Measurements from ENCODE around the gene TSGA10.
"Not testable (repeated sequence)": the region's sequence is repeated elsewhere in the genome, so short reads cannot be mapped to it uniquely, and the experiment has no call there.

TSGA10 gene, protein sequence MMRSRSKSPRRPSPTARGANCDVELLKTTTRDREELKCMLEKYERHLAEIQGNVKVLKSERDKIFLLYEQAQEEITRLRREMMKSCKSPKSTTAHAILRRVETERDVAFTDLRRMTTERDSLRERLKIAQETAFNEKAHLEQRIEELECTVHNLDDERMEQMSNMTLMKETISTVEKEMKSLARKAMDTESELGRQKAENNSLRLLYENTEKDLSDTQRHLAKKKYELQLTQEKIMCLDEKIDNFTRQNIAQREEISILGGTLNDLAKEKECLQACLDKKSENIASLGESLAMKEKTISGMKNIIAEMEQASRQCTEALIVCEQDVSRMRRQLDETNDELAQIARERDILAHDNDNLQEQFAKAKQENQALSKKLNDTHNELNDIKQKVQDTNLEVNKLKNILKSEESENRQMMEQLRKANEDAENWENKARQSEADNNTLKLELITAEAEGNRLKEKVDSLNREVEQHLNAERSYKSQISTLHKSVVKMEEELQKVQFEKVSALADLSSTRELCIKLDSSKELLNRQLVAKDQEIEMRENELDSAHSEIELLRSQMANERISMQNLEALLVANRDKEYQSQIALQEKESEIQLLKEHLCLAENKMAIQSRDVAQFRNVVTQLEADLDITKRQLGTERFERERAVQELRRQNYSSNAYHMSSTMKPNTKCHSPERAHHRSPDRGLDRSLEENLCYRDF

DNA sequence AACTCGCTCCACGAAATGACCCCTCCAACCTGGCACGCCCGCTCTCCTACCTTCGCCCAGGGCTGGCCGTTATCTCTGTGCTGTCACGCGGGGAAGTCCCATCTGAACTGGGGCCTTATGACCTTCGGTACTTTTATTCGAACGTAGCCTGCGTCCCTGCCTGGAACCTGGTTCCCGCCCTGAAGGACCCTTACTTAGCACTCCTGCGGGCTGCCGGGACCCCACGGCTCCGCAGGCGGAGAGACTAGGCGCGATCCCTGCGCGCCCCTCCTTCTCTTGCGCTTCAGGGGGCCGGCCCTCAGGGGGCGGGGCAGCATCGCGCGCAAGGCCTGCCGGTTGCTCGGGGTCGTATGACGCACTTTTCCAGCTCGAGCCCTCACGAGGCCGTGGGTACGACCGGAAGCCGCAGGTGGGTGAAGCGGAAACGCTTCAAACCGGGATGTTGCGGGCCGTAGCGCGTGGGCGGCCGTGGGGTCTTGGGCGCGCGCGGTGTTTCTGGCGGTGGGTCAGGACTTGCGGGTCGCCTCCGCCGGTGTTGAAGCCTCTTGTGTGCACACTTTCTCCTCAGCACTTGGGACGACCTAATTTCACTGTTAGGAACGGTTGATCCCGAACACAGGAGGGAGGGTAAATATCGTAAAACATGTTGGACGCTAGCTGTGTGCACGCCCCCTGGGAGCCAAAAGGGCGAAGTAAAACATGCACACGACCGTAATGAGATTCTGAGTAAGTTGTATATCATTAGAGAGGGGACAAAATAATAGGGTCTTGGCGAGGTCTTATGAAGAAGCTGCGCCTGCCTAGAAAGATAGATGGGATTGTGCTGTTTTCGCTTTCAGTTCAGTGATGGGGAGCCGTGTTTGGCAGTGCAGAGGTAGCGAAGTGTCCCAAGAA, at the start of gene TSGA10, which contains the start of gene LIPT1:
Gene TSGA10, minus strand, starts transcription at position 300 of the 894 bp plus-strand sequence. CDS start 45,503 bp downstream, outside the sequence.
Gene LIPT1, plus strand, starts transcription at position 325 of the 894 bp plus-strand sequence. CDS start 6,991 bp downstream, outside the sequence.
- peak; percentile 37 to 56 for DNase-seq

DNA sequence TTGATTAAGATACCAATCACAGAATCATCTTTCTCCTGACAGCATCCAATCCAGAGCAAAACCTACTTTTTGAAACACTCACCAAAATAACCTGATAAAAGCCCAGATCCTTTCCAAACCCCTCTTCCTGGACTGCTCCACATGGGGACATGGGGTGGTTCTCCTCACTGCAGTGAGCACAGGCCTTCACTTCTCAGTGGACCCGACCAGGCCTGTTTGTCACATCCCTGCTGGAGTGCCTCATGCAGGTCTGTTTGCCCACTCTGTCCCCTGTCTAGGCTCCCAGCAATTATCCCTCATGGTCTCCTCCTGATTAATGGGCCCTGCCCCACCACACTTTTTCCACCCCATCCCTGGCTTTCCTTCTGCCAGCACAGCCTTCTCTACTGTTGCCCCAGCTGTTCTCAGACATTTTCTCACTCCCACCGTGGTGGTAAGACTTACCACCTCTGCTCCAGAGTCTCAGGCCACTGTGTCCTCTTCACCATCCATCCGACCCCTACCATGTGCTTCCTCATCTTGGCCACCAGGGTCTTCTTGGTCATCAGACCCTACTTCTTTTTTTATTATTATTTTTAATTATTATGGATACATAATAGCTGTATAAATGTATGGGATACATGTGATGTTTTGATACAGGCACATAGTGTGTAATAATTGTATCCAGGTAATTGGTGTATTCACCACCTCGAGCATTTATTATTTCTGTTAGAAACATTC, 47.4 kb upstream of the TSGA10 start:
- DNase-seq: no peak

DNA sequence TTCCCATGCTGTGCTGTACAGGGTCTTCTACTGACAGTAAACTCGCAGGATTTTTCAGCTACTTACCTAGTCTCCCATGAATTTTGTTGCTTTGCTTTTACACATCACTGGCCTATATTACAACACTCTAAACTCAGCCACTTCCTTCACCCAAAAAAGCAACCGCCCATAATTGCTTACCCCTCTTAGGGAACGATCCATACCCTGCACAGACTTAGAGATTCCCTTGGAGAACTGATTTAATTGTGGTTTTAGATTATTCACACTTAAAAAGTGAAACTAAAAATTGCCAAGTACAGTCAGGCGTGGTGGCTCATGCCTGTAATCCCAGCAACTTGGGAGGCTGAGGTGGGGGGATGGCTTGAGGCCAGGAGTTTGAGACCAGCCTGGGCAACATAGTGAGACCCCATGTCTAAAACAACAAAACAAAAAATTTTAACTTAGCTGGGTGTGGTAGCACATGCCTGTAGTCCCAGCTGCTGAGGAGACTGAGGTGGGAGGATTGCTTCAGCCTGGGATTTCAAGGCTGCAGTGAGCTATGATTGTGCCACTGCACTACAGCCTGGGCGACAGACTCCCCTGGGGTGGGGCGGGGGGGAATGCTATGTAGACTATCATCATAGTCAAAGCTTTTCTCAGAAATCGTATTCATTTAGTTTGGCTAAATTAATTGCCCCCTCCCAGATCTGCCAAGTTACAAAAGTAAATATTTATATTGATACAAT, 45.5 kb upstream of the TSGA10 start:
- no peak for DNase-seq

DNA sequence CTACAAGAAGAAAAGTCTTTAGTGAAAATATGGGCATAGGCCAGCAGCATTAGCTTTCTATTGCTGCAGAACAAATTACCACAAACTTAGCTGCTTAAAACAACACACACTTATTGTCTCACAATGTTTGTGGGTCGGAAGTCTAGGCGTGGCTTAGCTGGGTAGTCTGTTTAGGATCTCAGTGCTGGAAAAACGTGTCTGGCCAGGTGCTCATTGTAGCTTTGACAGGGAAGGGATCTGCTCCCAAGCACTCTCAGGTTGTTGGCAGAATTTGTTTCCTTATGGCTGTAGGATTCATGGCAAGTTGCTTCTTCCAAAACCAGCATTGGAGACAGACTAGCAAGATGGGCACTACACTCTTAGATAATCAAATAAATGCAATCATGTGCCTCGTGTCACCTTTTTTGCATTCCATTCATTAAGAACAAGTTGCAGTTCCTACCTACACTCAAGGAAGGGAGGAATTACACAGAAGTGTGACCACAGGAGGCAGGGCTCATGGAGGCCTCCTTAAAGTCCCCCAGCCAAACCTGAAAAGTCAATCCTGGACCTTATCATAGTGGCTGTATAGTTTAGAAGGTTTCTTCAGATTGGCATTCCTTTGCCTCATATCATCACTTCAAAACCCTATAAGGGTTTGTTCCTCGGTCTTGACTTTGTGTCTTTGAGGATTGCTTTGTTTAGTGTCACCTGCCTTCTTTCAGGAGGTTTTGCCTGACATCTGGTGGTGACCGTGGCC, 43.5 kb upstream of the TSGA10 start:
- DNase-seq: no peak

DNA sequence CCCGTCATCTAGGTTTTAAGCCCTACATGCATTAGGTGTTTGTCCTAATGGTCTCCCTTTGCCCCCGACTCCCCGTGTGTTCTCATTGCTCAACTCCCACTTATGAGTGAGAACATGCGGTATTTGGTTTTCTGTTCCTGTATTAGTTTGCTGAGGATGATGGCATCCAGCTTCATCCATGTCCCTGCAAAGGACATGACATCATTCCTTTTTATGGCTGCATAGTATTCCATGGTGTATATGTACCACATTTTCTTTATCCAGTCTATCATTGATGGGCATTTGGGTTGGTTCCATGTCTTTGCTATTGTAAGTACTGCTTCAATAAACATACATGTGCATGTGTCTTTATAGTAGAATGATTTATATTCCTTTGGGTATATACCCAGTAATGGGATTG, 37.6 kb upstream of the TSGA10 start:
- DNase-seq: not testable (repeated sequence)

DNA sequence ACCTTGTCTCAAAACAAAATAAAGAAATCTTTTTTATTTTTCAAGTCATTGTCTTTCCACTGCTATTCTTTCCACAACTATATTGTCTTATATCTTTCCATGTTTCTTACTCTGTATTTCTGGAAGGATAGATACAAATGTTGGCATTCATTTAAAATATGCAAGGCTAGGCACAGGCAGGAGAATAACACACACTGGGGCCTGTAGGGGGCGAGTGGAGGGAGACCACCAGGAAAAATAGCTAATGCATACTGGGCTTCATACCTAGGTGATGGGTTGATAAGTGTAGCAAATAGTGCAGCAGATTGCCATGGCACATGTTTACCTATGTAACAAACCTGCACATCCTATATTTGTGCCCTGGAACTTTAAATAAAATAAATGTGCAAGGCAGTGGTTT, 35.8 kb upstream of the TSGA10 start:
- no peak for DNase-seq

DNA sequence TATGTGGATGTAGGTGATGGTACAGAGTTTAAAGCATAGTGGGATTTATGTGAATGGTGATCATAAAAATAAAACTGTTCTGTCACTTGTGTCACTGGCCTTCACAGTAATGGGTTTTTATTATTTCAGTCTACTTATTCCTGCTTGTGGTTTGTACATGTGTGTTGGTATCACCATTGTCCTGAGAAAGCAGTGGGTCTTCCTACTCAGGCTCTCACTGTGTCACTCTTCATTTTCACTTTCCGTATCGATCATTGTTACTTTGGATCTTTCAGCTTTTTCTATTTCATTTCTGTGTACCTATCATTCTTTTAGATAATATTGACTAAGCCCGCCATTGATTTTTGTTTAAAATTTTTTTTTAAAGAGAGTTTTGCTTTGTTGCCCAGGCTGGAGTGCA, 33.6 kb upstream of the TSGA10 start:
- no peak for DNase-seq

DNA sequence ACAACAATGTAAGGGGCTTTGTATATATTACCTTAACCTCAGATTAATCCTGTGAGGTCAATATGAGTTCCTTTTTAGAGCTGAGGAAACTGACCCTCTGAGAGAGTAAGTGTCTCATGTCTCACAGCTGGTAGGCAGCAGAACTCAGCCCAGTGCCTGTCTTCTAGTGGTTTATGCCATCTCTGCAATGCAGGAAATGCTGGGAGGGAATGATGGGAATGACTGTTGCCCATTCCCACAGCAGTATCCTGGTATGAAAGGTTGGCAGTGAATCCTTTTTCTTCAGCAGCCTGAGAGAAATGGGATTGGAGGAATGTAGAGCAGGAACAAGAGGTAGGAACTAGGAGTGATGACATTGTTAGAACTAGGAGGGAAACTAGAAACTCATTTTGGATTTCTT, 32.3 kb upstream of the TSGA10 start:
- no peak for DNase-seq

DNA sequence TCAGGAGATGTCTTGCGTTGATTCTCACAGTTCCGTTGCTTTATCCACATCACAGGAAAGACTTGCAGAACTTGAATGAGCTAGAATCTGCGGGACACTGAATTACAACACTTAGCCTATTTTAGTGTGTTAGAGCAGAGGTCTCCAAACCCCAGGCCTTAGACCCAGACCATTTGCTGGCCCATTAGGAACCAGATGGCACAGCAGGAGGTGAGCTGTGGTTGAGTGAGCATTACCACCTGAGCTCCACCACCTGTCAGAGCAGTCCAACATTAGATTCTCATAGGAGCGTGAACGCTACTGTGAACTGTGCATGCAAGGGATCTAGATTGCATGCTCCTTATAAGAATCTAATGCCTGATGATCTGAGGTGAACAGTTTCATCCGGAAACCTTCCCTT, 30.1 kb upstream of the TSGA10 start:
- DNase-seq: no peak

DNA sequence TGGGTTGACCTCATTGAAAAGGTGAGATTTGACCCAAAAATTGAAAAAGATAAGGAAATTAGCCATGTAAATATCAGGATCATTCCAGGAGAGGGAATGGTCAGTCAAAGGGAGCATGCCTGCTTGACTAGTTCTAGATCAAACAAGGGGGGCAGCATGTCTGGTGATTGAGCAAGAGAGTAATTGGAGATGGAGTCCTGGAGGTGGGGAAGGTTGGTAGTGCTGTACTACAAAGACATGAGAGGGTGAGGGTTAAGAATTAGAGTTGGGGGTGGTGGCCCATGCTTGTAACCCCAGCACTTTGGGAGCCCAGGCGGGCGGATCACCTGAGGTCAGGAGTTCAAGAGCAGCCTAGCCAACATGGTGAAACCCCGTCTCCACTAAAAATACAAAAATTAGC, 28.3 kb upstream of the TSGA10 start:
- DNase-seq: no peak

DNA sequence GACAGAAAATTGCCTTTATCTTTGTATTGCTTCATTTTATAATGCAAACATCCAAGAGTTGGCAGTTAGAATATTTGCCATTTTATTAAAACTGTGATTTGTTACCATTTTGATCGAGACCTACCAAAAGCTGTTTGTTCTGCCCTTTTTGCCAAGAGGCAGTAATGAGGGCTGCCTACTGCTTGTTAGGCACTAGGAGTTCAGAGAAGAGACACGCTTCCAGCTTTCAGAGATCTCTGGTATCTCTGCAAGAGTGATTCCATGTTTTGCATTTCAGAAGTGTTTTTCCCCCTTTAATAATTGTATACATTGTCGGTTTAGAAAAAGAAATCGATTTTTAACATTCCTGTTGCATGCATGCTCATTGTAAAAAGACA, 26.9 kb upstream of the TSGA10 start:
- DNase-seq: no peak

DNA sequence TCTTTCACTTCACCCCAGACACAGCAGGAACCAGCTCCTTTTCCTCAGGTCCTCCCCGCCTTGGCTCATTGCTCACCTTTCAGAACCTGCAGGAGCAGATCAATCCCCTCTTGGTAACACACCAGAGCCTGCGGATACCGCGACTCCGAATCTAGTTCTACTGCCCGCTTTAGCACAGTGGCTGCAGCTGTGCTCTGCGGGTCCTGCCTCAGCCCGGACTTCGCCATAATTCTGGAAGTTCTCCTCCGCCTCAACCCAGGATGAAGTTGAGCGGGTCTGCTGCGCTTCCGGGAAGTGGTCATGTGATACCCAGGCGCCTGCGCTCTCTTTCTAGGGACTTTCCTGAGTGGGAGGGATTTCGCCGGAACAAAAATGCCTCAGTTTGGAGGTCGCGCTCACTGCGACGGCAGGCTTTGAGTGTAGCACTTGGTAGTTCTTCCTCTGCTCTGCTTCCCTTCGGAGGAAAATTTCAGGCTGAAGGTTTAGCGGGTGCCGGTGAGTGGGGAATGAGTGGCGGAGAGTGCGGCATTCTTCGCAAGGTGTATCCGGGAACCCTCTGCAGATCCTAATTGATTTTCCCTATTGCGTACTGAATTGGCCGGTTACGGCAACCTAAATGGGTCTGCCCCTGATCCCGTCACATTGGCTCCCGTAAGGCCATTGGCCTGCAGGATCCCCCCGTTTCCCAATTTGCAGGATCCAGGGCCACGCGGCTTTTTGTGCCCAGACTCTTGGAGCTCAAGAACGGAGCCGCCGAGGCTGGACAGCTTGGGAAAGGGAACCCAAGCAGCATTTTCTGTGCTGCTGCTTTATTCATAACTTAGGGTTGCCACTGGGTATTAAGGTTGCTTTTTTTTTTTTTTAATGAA, 26.2 kb upstream of the TSGA10 start, which contains the start of the genes MITD1 and MRPL30:
Gene MITD1, minus strand, starts transcription at position 304 of the 869 bp plus-strand sequence. Its CDS starts 77 bp downstream, at position 227.
Gene MRPL30, plus strand, starts transcription at position 430 of the 869 bp plus-strand sequence. CDS start 5,020 bp downstream, outside the sequence.
- DNase-seq: peak; percentile 85 to 94

DNA sequence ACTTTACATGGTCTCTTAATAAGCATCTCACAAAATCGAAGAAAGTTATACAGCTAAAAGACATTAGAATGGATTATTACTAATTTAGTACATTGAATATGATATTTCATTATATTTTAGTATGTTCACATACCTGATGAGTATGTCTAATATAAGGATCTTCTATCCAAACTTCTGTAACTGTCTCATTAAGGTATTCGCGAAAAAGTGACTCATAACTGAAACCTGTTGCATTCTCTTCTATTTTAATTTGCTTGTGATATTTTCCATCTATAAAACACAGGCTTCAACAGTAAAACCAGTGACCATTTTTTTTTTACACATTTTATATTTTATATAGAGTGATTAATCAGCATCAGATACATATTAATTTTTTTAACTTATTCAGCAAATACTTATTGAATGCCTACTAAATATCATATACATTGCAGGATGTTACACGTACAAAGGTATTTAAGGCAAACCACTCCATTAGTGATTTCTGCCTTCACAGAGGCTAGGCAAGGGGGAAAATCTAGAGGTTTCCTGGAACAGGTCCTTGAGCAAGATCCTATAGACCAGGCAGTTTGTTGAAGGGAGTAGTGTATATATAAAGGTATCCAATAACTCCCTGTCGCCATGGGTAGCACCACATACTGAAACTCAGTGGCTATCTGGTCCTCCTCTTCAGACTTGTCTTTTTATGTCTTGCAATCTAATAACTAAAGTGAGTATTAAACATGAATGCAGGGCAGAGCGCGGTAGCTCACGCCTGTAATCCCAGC, 16.8 kb upstream of the TSGA10 start:
- DNase-seq: no peak

DNA sequence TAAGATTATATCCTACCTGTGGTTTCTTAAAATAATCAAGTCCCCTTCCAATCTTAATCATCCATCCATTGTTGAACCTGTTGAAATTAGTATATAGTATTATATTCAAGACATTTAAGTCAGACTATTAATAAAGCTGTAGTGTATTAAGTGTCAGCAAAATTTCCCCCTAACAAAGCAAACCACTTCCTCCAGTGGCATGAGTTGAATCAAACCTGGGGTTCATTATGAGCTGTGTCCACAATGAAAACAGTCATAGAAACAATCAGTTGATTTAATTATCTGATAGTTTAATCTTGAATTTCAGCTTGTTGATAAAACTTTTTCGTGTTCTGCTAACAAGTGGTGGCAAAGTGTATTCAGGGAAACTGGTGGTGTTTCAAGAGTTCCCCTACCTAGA, 14.8 kb upstream of the TSGA10 start:
- DNase-seq: no peak

DNA sequence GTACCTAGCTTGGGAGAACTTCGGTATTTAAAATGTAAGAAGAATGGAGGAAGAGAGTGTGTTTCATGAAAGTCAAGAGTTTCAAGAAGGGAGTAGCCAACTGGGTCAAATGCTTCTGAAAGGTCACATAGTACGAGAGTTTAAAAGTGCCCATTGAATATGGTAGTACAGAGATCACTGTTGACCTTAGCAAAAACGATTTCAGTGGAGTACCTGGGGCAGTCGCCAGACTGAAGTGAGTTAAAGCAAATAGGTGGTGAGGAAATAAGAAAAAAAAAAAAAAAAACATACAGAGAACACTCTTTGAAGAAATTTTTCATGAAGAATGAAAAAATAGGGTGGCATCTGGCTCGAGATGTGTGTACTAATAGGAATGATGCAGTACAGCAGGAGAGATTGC, 11.5 kb upstream of the TSGA10 start:
- DNase-seq: no peak

DNA sequence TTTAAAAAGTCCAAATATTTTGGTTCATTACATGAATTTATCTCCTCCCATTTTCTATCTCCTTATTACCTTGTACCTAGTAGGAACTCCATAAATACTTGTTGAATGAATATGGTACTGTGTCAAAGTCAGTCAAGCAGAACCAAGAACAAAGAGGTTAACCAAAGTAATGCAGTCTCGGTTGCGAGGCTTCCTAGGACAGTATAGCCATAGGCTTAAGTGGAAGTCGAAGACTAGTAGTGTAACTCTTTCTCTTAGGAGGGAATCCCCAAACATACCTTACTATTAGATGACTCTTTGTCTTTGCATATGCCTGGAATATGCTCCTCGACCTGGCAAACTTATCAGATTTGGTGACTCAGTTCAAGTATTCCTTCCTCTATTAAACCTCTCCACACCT, 4.9 kb upstream of the TSGA10 start:
- DNase-seq: no peak

DNA sequence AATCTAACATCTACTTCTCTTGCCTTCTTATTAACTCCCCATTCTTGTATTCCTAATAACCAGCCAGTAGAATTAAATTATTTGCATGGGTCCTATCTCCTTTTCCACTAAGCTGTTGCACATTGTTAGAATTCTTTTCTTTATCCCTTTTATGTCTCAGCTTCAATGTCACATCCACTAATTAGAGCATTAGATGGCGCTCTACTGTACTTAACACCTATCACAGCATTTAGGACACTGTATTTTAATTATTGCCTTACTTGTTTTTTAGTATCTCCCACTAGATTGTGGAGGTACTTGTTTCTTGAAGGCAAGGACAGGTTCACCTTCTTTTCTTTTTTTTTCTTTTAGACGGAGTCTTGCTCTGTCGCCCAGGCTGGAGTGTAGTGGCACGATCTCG, 3.9 kb upstream of the TSGA10 start:
- DNase-seq: no peak

DNA sequence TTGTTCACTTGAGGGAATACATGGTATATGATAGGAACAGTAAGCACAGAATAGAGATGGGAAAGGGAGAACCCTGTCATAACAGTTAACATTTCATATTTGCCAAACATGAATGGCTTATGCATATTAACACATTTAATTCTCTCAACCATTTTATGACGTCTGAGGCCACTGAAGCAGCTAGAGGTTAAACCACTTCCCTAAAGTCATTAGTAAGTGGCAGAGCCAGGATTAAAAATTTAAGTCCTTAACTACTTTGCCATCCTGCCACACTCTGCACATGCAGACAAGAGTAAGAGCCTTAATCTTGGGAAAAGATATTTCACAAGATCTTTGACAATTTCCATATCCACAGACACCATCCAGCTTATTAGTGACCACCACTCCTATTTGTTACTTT, 2.1 kb upstream of the TSGA10 start:
- no peak for DNase-seq
